ENCODE measurements around the gene MEI4.

Gene MEI4

DNA sequence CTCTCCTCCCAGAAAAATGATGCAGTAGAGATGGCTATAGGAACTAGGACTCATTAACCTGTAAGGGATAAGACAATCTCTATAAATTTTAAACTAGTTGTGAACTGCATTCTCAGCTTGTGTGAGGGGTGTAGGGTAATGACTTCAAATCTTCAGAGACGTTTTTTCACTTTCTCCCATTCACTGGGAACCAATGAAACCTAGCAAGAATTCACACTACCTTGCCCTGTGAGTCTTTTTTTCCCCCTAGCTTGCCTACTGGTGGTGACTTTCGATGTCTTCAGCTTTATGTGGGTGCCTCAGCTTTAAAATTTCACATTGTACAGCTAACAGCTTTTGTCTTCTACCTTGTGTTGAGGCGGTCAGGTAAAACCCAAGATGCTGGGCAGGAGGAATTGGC is 192.0 kb downstream of the MEI4 start:
- no peak for DNase-seq (ENCODE audit: low spot score)
- TF ChIP-seq, protein P1, sequence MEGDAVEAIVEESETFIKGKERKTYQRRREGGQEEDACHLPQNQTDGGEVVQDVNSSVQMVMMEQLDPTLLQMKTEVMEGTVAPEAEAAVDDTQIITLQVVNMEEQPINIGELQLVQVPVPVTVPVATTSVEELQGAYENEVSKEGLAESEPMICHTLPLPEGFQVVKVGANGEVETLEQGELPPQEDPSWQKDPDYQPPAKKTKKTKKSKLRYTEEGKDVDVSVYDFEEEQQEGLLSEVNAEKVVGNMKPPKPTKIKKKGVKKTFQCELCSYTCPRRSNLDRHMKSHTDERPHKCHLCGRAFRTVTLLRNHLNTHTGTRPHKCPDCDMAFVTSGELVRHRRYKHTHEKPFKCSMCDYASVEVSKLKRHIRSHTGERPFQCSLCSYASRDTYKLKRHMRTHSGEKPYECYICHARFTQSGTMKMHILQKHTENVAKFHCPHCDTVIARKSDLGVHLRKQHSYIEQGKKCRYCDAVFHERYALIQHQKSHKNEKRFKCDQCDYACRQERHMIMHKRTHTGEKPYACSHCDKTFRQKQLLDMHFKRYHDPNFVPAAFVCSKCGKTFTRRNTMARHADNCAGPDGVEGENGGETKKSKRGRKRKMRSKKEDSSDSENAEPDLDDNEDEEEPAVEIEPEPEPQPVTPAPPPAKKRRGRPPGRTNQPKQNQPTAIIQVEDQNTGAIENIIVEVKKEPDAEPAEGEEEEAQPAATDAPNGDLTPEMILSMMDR (IDR thresholded peaks at IDR 0.05; ENCODE audit: borderline replicate concordance, control extremely low read depth, extremely low read depth, insufficient read depth, missing control alignments) = no peak
- in situ Hi-C loops (cut with MboI; ENCODE audit: low sequenced_read_pairs, unreplicated experiment) = no loop called here

DNA sequence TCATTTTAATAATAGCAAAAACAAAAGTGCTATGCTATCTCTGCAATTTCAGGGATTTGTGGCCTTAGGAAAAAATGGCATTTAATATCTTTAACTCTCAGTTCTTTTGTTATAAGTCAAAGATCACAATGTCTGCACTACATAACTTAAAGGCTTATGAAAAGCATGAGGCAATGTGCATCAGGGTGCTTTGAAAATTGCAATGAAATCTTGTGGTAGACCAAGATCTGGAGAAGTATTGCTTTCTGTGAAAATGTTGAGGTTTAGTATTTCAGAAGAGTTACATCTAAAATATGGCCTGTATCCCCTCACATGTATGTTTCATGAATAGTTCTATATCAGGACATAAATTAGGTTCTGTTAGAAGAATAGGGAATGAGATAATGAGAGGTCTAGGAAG is 200.6 kb downstream of the MEI4 start:
- in situ Hi-C loops (cut with MboI; ENCODE audit: low sequenced_read_pairs, unreplicated experiment) = no loop called here
- DNase-seq (ENCODE audit: low spot score) = no peak
- TF ChIP-seq, protein P1 (IDR thresholded peaks at IDR 0.05; ENCODE audit: borderline replicate concordance, control extremely low read depth, extremely low read depth, insufficient read depth, missing control alignments) = no peak

GRCh38 chr6:77856391-77856790 is 203.6 kb downstream of the MEI4 start:
- DNase-seq (ENCODE audit: low spot score) = no peak
- in situ Hi-C loops (cut with MboI; ENCODE audit: low sequenced_read_pairs, unreplicated experiment) = no loop called here
- TF ChIP-seq, protein P1 (IDR thresholded peaks at IDR 0.05; ENCODE audit: borderline replicate concordance, control extremely low read depth, extremely low read depth, insufficient read depth, missing control alignments) = no peak

- TF ChIP-seq, protein P1 (IDR thresholded peaks at IDR 0.05; ENCODE audit: borderline replicate concordance, control extremely low read depth, extremely low read depth, insufficient read depth, missing control alignments) = no peak
- in situ Hi-C loops (cut with MboI; ENCODE audit: low sequenced_read_pairs, unreplicated experiment) = no loop called here
- DNase-seq (ENCODE audit: low spot score) = no peak
Observed at GRCh38 chr6:77857421-77857820, 204.6 kb downstream of the MEI4 start.

DNA sequence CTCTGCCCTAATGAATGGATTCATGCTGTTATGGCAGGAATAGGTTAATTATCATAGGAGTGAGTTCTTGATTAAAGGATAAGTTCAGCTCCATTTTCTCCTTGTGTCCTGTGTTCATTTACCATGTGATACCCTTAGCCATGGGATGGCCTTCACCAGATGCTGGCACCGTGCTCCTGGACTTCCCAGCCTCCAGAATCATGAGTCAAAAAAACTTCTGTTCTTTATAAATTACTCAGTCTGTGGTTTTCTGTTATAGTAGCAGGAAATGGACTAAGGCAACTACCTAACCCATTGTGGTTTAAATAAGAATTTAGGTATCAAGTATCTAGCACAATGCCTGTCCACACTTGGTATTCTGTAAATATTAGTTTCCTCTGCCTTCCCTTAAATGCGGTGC is 223.5 kb downstream of the MEI4 start:
- no peak for DNase-seq (ENCODE audit: low spot score)
- in situ Hi-C loops (cut with MboI; ENCODE audit: low sequenced_read_pairs, unreplicated experiment) = no loop called here
- TF ChIP-seq, protein P1 (IDR thresholded peaks at IDR 0.05; ENCODE audit: borderline replicate concordance, control extremely low read depth, extremely low read depth, insufficient read depth, missing control alignments) = no peak

GRCh38 chr6:77879527-77879926 is 226.7 kb downstream of the MEI4 start:
- in situ Hi-C loops (cut with MboI; ENCODE audit: low sequenced_read_pairs, unreplicated experiment) = no loop called here
- no peak for DNase-seq (ENCODE audit: low spot score)
- TF ChIP-seq, protein P1 (IDR thresholded peaks at IDR 0.05; ENCODE audit: borderline replicate concordance, control extremely low read depth, extremely low read depth, insufficient read depth, missing control alignments) = no peak

DNA sequence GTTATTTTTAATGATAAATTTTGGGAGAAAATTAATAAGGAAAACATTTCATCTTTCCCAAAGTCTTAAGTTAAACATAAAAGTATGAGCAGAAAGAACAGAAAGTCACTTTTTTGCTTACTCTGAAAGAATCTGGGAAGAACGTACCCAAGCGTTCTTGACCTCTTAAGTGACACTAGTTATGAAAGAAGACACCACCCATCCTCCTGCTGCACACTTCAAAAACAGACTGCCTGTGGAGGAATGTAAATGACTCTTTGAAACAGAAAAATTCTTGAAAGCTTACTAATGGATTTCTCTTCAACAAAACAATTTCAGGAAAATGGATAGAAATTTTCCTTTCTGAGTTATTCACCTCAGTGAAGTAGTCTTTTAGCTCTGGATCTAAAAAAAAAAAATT is 227.7 kb downstream of the MEI4 start:
- in situ Hi-C loops (cut with MboI; ENCODE audit: low sequenced_read_pairs, unreplicated experiment) = no loop called here
- DNase-seq (ENCODE audit: low spot score) = no peak
- TF ChIP-seq, protein P1 (IDR thresholded peaks at IDR 0.05; ENCODE audit: borderline replicate concordance, control extremely low read depth, extremely low read depth, insufficient read depth, missing control alignments) = no peak
